Transverse colon (tissue), 4 donors: ENCODE measurements around the gene CLIP3. TPM values are rescaled to one million over a fixed set of nuclear protein-coding genes. Genes with fewer than 3 reads are reported as not detected.

Source experiments
- DNase-seq: peaks from one replicate; pipeline ENCODE4 v3.0.0-alpha.2; 2019
- H3K27ac ChIP-seq, 4 donors: fragments of 200-600 bp; sonication (generic); 2 replicates each; pipeline ENCODE4 v1.5.1; 2016 to 2018; ENCODE audit warnings: inconsistent platforms in 4 of 4
- H3K27me3 ChIP-seq: fragments of 200-600 bp; sonication (generic); 2 replicates; pipeline ENCODE4 v1.5.1; 2017; ENCODE audit warnings: inconsistent platforms
- H3K36me3 ChIP-seq, 4 donors: fragments of 200-600 bp; sonication (generic); 2 replicates each; pipeline ENCODE4 v1.5.1; 2017 to 2019; ENCODE audit warnings: inconsistent platforms in 4 of 4
- H3K4me1 ChIP-seq, 4 donors: fragments of 200-600 bp; sonication (generic); 2 replicates each; pipeline ENCODE4 v1.5.1; 2017 to 2020; ENCODE audit warnings: inconsistent platforms in 4 of 4
- H3K4me3 ChIP-seq, 4 donors: fragments of 200-600 bp; sonication (generic); 1 replicate in 1 of 4; 2 replicates in 3 of 4; pipeline versions ENCODE4 v1.5.1 to v1.6.1; 2017 to 2019; ENCODE audit warnings: inconsistent platforms in 4 of 4
- H3K9me3 ChIP-seq, 2 donors: fragments of 200-600 bp; sonication (generic); 2 replicates each; pipeline ENCODE4 v1.5.1; 2017 to 2019; ENCODE audit warnings: inconsistent platforms in 2 of 2
- CTCF ChIP-seq, 5 experiments: fragments of 200-600 bp in 3 of 5; fragments of 450-650 bp in 2 of 5; sonication (generic) in 3 of 5; IDR thresholded peaks; 1 replicate in 2 of 5; 2 replicates in 3 of 5; pipeline ENCODE4 v1.5.1; 2016 to 2017; ENCODE audit warnings: antibody characterized with exemption in 5 of 5, inconsistent platforms in 3 of 5, mild to moderate bottlenecking in 2 of 5, moderate library complexity in 1 of 5
- EP300 ChIP-seq: sonication (generic); formaldehyde crosslinking; IDR thresholded peaks from one replicate; pipeline ENCODE4 v1.6.1; 2017; ENCODE audit warnings: antibody characterized with exemption, low read depth
- POLR2A ChIP-seq: fragments of 450-650 bp; IDR thresholded peaks from one replicate; pipeline ENCODE4 v1.6.1; 2016; ENCODE audit warnings: antibody characterized with exemption, mild to moderate bottlenecking, moderate library complexity
- POLR2AphosphoS5 ChIP-seq, 3 donors: sonication (generic); formaldehyde crosslinking; IDR thresholded peaks; one replicate each; pipeline ENCODE4 v1.6.1; 2016; ENCODE audit warnings: antibody characterized with exemption in 3 of 3
- WGBS, 2 donors: methylation state at CpG; one replicate each; pipeline ENCODE4 v1.1.5; 2018; ENCODE audit warnings: low coverage in 1 of 2; 5-methylcytosine and 5-hydroxymethylcytosine counted together
- in situ Hi-C, 4 donors: fragments of 200-750 bp; cut with MboI; loops; one replicate each; pipeline versions ENCODE4 v1.15.0 to v1.15.1; 2017; ENCODE audit warnings: low sequenced_read_pairs in 3 of 4, low pct_ligation_motif_present in 1 of 4, low pct_unique_long_range_greater_than_20kb in 1 of 4
- intact Hi-C: fragments of 100-400 bp; cut with DNase I; formaldehyde crosslinking; loops from one replicate; pipeline ENCODE4 v1.15.1; 2023; ENCODE audit warnings: low total_unique reads
- total RNA-seq, 4 donors: library from RNA; depleted of rRNA; stranded (reverse); fragments of >200 nt; gene quantifications; one replicate each; pipeline ENCODE4 v1.1.0, GENCODE V29; 2016

CLIP3 gene
- total RNA-seq = 10 to 100 TPM in 3 of 4 donors, 1 to 10 TPM in 1; 7.0 to 37.6 (median 23.5) TPM

DNA sequence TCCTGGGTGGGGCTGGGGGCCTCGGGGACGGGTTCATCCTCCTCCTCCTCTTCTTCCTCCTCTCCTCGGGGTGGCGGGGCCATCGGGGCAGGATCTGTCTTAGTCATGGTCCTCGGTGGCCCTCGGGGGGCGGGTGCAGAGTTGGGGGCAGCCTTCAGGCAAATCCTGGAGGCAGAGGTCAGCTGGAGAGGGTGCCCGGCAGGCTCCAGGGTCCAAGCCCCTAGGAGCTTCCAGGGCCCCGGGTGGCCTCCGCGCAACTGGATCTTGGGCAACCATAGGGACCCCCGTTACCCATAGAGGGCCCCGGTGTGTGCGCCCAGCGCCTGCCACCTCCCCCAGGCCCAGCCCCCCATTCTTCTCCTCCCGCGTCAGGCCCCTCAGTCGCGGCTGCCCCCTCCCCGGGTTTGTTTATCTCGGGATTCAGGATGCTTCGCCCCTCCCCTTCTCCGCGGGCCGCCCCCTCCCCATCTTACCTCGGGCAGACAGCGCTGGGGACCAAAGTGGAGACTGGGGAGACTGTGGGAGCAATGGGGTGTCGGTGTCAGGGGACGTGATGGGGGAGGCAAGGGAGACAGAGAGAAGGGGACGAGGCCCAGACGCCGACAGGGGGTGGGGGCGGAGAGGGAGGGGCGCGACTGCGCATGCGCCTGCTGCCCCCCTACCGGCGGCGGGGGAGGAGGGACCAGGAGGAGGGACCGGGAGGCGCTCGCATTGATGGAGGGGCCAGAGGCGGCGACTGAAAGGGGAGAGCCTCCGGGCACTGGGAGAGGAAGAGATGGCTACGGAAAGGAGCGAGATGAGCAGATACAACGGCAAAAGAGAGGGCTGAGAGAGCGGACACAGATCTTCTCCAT is at the start of gene CLIP3:
Gene CLIP3, minus strand, starts transcription at position 623 of the 854 bp plus-strand sequence. Its CDS starts 516 bp downstream, at position 107.
- peak; percentile 45 for DNase-seq
- Histone ChIP-seq H3K9me3 (no peaks in the 10 kb centered on the region), H3K27ac (peak within 1 kb of the TSS; percentile 37 to 81 (median 65)), H3K36me3 (no peaks in the 10 kb centered on the region), H3K4me1 (peaks cover 0 to 12% (median 3%) of the 10 kb centered on the region in 4 donors), H3K4me3 (peak within 1 kb of the TSS; percentile 36 to 65 (median 40)), H3K27me3 (no peaks in the 10 kb centered on the region)
- in situ Hi-C loops (no loop called here), intact Hi-C loops (no loop called here)
- TF ChIP-seq CTCF (IDR thresholded peaks at IDR 0.05) (peak in 1 of 5 experiments; percentile 24), POLR2AphosphoS5 (IDR thresholded peaks at IDR 0.05) (peak in 1 of 3 donors; percentile 20), POLR2A (no peak), EP300 (no peak)
- 20 to 55% methylated on average over 1 to 41 of the region's 51 CpGs for WGBS, 2 donors

- H3K4me3 ChIP-seq = no peak overlapping the region
- H3K36me3 ChIP-seq = no peaks in the 10 kb centered on the region
- no peaks in the 10 kb centered on the region for H3K9me3 ChIP-seq
- no peaks in the 10 kb centered on the region for H3K4me1 ChIP-seq
- DNase-seq = no peak
- in situ Hi-C loops = no loop called here
- H3K27me3 ChIP-seq = no peaks in the 10 kb centered on the region
- TF ChIP-seq EP300 (no peak), POLR2AphosphoS5 (IDR thresholded peaks at IDR 0.05) (no peak), CTCF (IDR thresholded peaks at IDR 0.05) (no peak), POLR2A (no peak)
- 89% methylated on average over 7 of the region's 7 CpGs; no CpG with 5 or more reads in 1 of the 2 donors for WGBS, 2 donors
- intact Hi-C loops = loop anchor here (10.0 kb wide), 1 partner anchor 127 kb away; no protein-coding TSS in a partner anchor
- no peak overlapping the region for H3K27ac ChIP-seq
These were observed 49.2 kb upstream of the CLIP3 start for GRCh38 chr19:36081894-36082293.

- Histone ChIP-seq H3K27me3 (no peaks in the 10 kb centered on the region), H3K27ac (no peak overlapping the region), H3K36me3 (no peaks in the 10 kb centered on the region), H3K4me1 (no peaks in the 10 kb centered on the region), H3K4me3 (no peak overlapping the region), H3K9me3 (no peaks in the 10 kb centered on the region)
- no peak for DNase-seq
- WGBS, 2 donors = 74 to 90% methylated on average over 3 of the region's 3 CpGs
- intact Hi-C loops (loop anchor here (10.0 kb wide), 1 partner anchor 127 kb away; no protein-coding TSS in a partner anchor), in situ Hi-C loops (no loop called here)
- TF ChIP-seq POLR2AphosphoS5 (IDR thresholded peaks at IDR 0.05) = no peak
- TF ChIP-seq CTCF (IDR thresholded peaks at IDR 0.05) = no peak
- TF ChIP-seq EP300 = no peak
- TF ChIP-seq POLR2A = no peak
These were observed 48.7 kb upstream of the CLIP3 start for GRCh38 chr19:36081385-36081784.

DNA sequence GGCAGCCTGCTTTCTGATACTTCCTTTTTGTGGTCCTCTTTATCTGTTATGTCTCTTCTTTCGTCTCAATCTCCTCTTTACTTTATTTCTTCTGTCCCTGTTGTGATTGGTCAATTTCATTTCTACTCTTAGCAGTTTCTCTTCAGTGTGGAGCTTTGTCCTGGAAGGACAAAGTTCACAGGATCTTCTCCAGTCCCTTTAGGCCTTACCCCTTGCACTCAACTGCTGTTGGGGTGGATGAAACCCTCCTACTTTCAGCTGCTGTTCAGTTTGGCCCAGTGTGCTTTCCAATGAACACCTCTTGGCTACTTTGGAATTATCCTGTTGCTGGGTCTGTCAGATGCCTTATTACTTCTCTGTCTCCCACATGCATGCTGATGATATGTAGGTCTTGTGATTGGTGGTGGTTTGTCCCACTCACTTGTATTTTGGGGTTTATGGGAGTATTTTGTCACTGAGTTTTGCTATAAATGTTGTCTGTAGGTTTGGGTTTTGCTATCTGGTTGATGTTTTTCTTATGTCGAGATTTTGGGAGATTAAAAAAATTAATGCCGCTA is 46.8 kb upstream of the CLIP3 start:
- in situ Hi-C loops (no loop called here), intact Hi-C loops (no loop called here)
- TF ChIP-seq POLR2AphosphoS5 (IDR thresholded peaks at IDR 0.05) (no peak), EP300 (no peak), POLR2A (no peak), CTCF (IDR thresholded peaks at IDR 0.05) (no peak)
- no peak for DNase-seq
- no peaks in the 10 kb centered on the region for H3K36me3 ChIP-seq
- 94 to 100% methylated on average over 2 to 3 of the region's 3 CpGs for WGBS, 2 donors
- H3K4me1 ChIP-seq = no peaks in the 10 kb centered on the region
- H3K4me3 ChIP-seq = no peak overlapping the region
- H3K27me3 ChIP-seq = no peaks in the 10 kb centered on the region
- no peak overlapping the region for H3K27ac ChIP-seq
- no peaks in the 10 kb centered on the region for H3K9me3 ChIP-seq
